ENCODE results near the gene SLC16A11.

The SLC16A11 gene

GRCh38 chr17:7021993-7022778 is 21.7 kb downstream of the SLC16A11 start:
- ATAC-seq: peak; percentile 78
- TF ChIP-seq PATZ1 (CRISPR knock-in tag; IDR thresholded peaks at IDR 0.05; ENCODE audit: borderline replicate concordance): no peak
- TF ChIP-seq ZNF70 (CRISPR knock-in tag; IDR thresholded peaks at IDR 0.05): no peak
- TF ChIP-seq RARB (CRISPR knock-in tag; IDR thresholded peaks at IDR 0.05): no peak
- TF ChIP-seq TSHZ2 (CRISPR knock-in tag; IDR thresholded peaks at IDR 0.05): no peak
- TF ChIP-seq CREB5 (CRISPR knock-in tag; IDR thresholded peaks at IDR 0.05; ENCODE audit: low read depth): no peak
- TF ChIP-seq, protein P1, sequence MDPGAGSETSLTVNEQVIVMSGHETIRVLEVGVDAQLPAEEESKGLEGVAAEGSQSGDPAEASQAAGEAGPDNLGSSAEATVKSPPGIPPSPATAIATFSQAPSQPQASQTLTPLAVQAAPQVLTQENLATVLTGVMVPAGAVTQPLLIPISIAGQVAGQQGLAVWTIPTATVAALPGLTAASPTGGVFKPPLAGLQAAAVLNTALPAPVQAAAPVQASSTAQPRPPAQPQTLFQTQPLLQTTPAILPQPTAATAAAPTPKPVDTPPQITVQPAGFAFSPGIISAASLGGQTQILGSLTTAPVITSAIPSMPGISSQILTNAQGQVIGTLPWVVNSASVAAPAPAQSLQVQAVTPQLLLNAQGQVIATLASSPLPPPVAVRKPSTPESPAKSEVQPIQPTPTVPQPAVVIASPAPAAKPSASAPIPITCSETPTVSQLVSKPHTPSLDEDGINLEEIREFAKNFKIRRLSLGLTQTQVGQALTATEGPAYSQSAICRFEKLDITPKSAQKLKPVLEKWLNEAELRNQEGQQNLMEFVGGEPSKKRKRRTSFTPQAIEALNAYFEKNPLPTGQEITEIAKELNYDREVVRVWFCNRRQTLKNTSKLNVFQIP (CRISPR knock-in tag; IDR thresholded peaks at IDR 0.05; ENCODE audit: borderline replicate concordance, low read depth): no peak
- no peak for TF ChIP-seq ISL1 (CRISPR knock-in tag; IDR thresholded peaks at IDR 0.05)
- TF ChIP-seq BACH2 (CRISPR knock-in tag; IDR thresholded peaks at IDR 0.05; ENCODE audit: borderline replicate concordance): no peak
- no peak for TF ChIP-seq ZNF8 (CRISPR knock-in tag; IDR thresholded peaks at IDR 0.05)
- TF ChIP-seq GLIS3 (CRISPR knock-in tag; IDR thresholded peaks at IDR 0.05): no peak

DNA sequence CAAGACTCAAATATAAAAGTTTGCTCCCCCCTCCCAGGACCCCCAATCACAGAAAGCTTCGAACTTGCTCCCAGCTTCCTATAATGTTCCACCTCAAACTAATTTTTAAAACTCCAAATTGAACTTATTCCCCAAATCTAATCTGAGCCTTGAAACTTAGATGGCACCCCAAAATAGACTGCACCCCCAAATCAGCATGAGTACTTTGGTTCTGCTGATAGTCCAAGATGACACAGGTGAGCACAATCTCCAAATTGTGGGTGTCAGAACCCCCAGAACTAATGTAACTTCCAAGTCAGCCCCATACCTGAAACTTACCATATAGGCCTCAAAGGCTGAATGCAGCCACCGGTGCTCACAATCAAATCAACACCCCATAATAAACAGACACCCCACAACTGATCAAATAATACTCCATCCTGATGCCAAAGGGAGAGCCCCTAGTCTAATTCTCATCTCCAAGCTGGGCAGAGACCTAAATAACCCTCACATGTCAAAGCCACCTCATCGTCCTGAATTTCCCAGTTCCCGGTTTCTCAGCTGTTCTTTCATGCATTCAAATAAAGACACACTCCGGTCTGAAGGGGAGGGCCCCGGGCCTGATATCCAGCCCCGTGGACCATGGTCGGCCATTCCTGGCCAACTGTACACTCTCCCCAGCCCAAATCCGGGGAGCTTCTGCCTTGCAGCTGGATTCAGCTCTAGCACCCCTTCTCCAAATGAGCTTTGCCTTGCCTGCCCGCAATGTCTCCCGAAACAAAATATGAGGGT is 22.8 kb downstream of the SLC16A11 start:
- no peak for ATAC-seq
- TF ChIP-seq ISL1 (CRISPR knock-in tag; IDR thresholded peaks at IDR 0.05) (no peak), ZNF565 (CRISPR knock-in tag; conservative IDR thresholded peaks at IDR 0.05; ENCODE audit: low read depth) (no peak), ESRRG (CRISPR knock-in tag; IDR thresholded peaks at IDR 0.05) (no peak), BACH2 (CRISPR knock-in tag; IDR thresholded peaks at IDR 0.05; ENCODE audit: borderline replicate concordance) (no peak)
- TF ChIP-seq, protein P1 (CRISPR knock-in tag; IDR thresholded peaks at IDR 0.05; ENCODE audit: borderline replicate concordance, low read depth): no peak

GRCh38 chr17:7019839-7020519 is 23.9 kb downstream of the SLC16A11 start:
- TF ChIP-seq, protein P1 (CRISPR knock-in tag; IDR thresholded peaks at IDR 0.05; ENCODE audit: borderline replicate concordance, low read depth): no peak
- peak; percentile 14 for ATAC-seq
